Skin of body (tissue), 2 donors: ENCODE results near the gene TELO2. TPM values are rescaled to one million over a fixed set of nuclear protein-coding genes. Genes with fewer than 3 reads are reported as not detected.

Source experiments
- DNase-seq: peaks from one replicate; lab custom pipeline; 2025; lab: John Stamatoyannopoulos, UW
- total RNA-seq: library from RNA; depleted of rRNA; stranded (reverse); fragments of >200 nt; gene quantifications from one replicate; pipeline ENCODE4 v1.2.3, GENCODE V29; 2014

Gene TELO2
- 19.4 TPM for total RNA-seq

DNA sequence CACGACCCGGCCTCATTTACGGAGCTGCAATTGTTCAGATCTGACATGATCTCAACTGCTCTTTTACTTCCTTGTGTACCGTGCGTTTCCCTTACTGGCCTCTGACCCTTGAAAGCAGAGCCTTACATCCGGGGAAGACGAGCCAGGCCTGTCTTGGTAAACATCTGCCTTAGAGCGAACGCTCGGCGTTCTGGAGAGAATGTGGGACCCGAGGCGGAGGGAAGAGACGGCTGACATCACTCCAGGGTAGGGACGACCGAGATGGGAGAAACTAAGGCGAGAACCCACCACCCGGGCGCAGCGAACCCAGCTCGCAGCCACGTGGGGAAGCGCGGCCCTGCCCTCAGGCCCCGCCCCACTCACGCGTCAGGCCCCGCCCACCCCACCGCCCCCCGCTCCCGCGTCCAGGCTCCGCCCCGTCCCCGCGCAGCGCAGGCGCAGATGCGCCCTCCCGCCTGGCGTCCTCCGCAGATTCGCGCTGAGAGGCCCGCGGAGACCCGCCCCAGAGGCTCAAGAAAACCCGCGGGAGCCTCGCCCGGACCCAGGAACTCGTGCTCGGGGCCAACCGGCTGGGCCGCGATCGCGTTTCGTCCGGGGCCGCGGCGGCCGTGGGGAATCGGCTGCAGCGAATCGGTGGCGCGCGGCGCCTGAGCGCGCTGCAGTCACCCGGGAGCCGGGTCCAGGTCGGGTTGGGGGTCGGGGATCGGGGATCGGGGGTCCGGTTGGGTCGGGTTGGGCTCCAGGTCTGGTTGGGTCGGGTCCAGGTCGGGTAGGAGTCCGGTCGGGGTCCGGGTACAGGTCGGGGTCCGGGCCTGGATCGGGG, at the start of gene TELO2:
Gene TELO2, plus strand, starts transcription at position 438 of the 823 bp plus-strand sequence. CDS start 922 bp downstream, outside the sequence.
- peak; percentile 70 for DNase-seq

DNA sequence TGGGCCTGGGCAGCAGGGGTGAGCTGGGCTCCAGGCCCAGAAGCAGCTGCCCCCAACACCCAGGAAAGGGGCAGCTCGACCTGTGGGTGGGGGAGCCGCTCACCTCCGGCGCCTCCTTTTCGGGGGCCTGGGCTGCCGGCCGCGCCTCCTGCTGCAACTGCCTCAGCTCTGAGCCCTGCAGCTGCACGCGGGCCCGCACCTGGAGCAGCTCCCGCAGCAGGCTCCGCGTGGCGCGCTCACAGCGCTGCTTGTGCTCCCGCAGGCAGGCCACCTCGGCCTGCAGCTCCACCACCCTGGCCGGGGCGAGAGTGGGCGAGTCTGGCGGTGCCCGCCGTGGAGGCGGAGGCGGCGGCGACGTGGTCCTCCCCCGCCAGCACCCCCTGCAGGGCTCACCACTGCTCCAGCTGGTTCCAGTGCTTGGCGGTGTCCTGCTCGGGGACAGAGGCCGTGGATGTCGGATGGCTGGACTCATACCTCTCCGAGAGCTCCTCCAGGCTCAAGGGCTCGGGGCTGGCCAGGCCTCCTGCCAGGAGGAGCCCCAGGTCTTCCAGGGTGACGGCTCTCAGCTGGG, 49.7 kb upstream of the TELO2 start:
- no peak for DNase-seq

- no peak for DNase-seq
These were observed 49.0 kb upstream of the TELO2 start, which contains the start of gene CCDC154 for GRCh38 chr16:1443980-1444729. CCDC154 (minus strand) TSS chr16:1444556; CDS start chr16:1444322, 234 bp downstream.

GRCh38 chr16:1444730-1445517, 48.2 kb upstream of the TELO2 start:
- no peak for DNase-seq

- DNase-seq: no peak
These were observed 47.5 kb upstream of the TELO2 start for GRCh38 chr16:1445518-1446203.

- DNase-seq: no peak
These were observed 46.7 kb upstream of the TELO2 start for GRCh38 chr16:1446296-1447080.

GRCh38 chr16:1447965-1448364, 45.2 kb upstream of the TELO2 start:
- DNase-seq: no peak

GRCh38 chr16:1448536-1449116, 44.5 kb upstream of the TELO2 start:
- no peak for DNase-seq

DNA sequence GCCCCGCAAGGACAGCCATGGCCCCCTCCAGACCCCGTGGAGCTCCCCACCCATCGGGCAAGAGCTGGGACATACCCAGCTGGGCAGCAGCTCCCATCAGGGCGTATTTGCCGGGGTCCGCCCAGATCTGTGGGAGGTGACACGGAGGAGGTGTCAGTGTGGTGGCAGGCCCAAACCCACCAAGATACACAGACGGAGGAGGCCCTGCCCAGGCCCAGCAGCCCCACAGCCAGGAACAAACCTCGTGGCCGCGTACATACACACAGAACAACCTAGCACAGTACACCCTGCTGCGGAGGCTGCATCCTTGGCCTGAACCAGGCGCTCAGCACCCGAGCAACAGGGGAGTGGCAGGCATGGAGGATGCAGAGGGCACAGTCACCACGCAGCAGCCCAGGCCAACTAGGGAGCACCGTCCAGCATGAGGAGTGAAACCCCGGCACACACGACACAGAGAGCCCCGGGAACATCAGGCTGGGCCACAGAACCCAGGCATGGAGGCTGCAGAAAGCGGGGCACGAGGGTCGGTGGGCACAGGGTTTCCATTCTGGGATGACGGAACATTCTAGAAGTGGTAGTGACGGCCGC, 43.9 kb upstream of the TELO2 start:
- no peak for DNase-seq

DNA sequence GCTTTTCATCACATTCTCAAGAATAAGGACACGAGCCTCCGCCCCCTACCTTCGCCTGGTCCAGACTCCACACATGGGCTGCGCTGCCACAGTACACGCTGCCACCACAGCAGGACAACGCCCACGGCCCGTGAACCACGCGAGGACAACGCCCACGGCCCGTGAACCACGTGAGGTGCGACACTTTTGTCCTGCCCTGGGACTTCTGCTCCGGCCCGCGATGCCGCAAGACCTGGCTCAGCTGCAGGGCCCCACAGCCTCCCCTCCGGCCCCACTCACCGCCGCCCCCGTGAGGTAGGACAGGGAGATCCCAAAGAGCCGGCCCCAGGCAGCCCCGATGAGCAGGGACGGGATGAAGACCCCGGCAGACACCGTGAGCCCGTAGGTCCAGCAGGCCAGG, 42.9 kb upstream of the TELO2 start:
- DNase-seq: no peak

DNA sequence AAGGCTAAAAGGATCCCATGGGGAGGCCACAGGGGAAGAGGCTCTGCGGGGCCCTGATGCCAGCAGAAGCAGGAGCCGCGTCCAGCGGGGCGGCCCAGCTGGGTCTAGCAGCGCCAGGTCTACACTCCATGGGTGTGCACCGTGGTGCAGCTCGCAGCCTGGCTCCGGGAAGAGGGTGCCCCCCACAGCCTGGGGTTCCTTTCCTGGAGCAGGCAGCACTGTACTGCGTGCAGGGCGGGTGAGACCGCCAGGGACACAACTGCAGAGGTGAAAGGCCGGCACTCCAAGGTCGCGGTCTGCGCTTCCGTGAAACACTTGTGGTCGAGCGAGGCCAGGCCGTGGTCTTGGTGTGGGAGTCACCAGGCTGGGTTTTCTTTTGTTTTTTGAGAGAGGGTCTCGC, 42.3 kb upstream of the TELO2 start:
- DNase-seq: no peak

DNA sequence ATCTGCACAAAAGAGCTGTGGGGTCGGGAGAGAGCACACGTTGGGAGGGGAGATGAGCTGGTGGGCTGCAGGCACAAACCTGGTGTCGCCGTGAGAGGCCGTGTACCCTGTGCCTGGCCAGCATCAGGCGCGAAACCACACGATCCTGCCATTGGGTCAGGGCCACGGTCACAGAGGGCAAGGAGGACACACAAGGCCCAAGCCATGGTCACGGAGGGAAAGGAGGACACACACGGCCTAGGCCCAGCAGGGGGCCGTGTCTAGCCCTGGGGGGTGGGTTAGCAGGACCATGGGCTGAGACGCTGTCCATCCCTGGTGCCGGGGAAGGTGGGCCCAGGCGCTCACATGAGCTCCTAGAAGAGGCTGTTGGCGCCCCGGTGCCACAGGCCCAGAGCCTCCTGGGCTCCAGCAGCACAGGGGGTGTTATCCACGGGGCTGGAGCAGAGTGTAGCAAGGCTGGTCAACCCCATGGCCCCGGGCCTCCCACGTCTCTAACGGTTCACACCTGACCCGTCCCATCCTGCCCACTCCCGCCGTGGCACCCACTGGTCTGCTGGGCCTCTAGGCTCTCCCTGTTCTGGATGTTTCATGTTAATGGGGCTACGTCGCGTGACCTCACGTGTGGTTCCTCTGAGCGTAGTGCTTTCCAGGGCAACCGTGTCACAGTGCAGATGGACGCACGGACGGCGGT, 41.3 kb upstream of the TELO2 start:
- no peak for DNase-seq

DNA sequence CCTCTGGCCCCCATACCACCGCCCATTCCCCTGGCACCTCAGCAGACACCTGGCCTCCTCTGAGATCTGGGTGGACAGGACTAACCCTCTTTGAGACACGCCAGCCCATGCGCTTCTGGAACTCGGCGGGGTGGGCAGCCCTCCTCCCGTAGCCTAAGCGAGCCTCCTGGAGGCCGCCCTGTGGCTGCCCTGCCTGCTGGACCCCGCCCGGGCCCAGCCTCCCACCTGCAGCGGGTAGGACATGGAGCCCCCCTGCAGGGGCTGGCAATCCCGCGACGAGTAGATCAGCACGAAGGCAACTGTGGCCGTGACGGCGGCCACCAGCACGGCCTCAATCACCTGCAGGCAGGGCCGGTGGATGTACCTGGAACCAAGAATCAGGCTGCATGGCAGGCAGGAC, 40.6 kb upstream of the TELO2 start:
- no peak for DNase-seq

DNA sequence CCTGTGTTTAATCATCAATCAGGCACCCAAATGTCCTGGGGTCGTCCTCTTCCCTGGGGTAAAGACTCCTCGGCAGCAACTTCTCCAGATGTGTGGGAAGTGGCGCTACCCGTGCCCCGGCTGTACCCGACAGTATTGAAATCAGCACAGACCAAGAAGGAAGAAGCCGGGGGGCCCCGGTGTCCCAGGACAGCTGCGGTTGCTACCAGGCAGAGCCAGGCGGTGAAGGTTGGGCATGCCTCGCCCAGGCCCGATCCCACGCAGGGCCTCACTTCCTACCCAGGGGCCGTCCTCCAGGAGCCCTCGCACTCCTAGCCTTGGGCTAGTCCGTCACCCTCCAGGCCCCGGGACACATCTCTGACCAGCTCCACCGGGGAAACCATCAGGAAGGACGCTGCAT, 39.8 kb upstream of the TELO2 start:
- no peak for DNase-seq

GRCh38 chr16:1454561-1454960, 38.6 kb upstream of the TELO2 start:
- no peak for DNase-seq

DNA sequence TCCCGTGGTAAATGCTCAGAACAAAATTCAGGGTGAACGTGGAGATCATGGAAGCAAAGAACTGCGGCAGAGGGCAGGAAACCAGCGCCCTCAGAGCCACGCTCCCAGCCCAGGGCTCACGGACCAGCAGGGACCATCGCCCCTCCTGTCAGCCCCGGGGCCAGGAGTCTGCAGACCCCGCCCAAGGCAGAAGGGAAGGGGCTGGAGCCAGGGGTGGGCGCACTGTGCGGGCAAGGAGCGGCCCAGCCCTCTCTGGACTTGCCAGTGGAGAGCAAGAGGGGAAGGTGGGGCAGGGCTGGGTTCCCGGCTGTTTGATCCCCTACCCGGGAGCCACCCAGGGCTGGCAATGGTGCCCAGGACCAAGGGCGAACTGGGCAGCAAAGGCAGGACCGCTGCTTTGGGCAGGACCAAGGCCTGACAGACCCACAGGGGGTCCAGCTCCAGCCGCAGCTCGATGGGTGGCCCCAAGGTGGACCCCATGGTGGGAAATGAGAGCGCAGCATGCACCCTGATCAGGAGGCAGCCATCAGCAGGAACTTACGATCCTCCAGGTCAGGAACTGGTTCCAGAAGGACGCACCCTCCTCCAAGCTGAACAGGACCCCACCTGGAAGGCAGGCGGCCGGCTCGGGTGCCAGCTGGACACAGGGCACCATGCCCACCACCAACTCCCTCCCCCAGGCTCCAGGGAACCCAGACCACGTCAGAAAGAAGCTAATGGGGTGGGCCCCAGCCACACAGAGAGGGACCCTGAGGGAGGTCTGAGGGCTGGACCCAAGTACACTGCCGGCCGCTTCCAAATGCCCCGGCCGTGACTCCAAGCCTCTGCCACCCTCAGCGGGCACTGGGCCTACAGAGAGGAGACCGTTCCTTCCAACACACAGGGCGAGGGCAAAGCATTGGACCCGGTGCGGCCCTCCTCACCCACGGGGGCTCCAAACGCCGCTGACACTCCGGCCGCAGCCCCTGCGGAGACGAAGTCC, 37.7 kb upstream of the TELO2 start:
- DNase-seq: no peak

GRCh38 chr16:1456951-1457350, 36.2 kb upstream of the TELO2 start:
- no peak for DNase-seq
